Amniotic stem cell (primary cell): ENCODE data around the gene GRIN2D.

ENCODE experiments used
- DNase-seq: peaks from one replicate; lab custom pipeline; 2025; lab: John Stamatoyannopoulos, UW

GRIN2D gene

DNA sequence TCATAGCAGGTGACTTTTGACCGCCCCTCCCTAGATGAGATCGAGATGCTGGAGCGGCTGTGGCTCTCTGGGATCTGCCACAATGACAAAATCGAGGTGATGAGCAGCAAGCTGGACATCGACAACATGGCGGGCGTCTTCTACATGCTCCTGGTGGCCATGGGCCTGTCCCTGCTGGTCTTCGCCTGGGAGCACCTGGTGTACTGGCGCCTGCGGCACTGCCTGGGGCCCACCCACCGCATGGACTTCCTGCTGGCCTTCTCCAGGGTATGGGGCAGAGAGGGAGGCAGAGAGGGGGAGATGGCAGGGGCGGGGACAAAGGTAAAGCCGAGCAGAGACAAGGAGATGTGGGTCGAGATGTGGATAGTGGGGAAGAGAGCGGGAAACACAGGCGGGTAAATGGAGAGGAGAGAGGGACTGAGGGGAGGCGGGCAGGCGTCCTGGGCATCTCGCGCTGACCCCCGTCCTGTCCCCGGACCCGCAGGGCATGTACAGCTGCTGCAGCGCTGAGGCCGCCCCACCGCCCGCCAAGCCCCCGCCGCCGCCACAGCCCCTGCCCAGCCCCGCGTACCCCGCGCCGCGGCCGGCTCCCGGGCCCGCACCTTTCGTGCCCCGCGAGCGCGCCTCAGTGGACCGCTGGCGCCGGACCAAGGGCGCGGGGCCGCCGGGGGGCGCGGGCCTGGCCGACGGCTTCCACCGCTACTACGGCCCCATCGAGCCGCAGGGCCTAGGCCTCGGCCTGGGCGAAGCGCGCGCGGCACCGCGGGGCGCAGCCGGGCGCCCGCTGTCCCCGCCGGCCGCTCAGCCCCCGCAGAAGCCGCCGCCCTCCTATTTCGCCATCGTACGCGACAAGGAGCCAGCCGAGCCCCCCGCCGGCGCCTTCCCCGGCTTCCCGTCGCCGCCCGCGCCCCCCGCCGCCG is 48.9 kb downstream of the GRIN2D start:
- DNase-seq, result no peak

DNA sequence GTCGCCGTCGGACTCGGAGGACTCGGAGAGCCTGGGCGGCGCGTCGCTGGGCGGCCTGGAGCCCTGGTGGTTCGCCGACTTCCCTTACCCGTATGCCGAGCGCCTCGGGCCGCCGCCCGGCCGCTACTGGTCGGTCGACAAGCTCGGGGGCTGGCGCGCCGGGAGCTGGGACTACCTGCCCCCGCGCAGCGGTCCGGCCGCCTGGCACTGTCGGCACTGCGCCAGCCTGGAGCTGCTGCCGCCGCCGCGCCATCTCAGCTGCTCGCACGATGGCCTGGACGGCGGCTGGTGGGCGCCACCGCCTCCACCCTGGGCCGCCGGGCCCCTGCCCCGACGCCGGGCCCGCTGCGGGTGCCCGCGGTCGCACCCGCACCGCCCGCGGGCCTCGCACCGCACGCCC is 49.8 kb downstream of the GRIN2D start:
- DNase-seq, result no peak
